Hepatocyte (in vitro differentiated cells): ENCODE results near the gene SH2D3C.

Source experiments
- CTCF ChIP-seq: fragments of 200-600 bp; sonication (generic); IDR thresholded peaks from 2 replicates; pipeline ENCODE4 v1.5.1; 2016; ENCODE audit warnings: antibody characterized with exemption, mild to moderate bottlenecking; ENCODE audit not compliant: poor library complexity
- EZH2 ChIP-seq: fragments of 200-600 bp; sonication (generic); IDR thresholded peaks from 2 replicates; pipeline ENCODE4 v1.6.1; 2016; ENCODE audit warnings: antibody characterized with exemption, mild to moderate bottlenecking, borderline replicate concordance

- TF ChIP-seq EZH2 (no peak), CTCF (no peak)
Observed at GRCh38 chr9:127771570-127772189, 6.8 kb downstream of the SH2D3C start.
